HCT116 (cell line): Measurements from ENCODE around the gene MRPL33. TPM values are rescaled to one million over a fixed set of nuclear protein-coding genes. Genes with fewer than 3 reads are reported as not detected.
A peak's percentile ranks its signal among the peaks of the same experiment; 100 is the strongest.

Experiments
- ATAC-seq: fragments of 200-7000 bp; cut with Tn5 transposase; 2 replicates; pipeline ENCODE4 v1.9.1; 2020; ENCODE audit warnings: mild to moderate bottlenecking, moderate library complexity
- BruUV-seq: library from RNA; stranded (reverse); fragments of 400-500 nt; replicated peaks from 2 replicates; lab custom pipeline; 2021; lab: Mats Ljungman, UMichigan
- CTCF ChIA-PET: fragments of 300-600 bp; sonication (Branson Sonifier 250); formaldehyde crosslinking; loops from one replicate; lab custom pipeline; 2021; ENCODE audit warnings: antibody characterized with exemption; lab: Charles Lee
- POLR2A ChIA-PET: fragments of 300-600, 350-600 bp; sonication (Branson Sonifier 250); formaldehyde crosslinking; loops from one replicate; lab custom pipeline; 2021; ENCODE audit warnings: antibody characterized with exemption; lab: Charles Lee
- RAD21 ChIA-PET, 2 experiments: fragments of 300-600 bp; sonication (Branson Sonifier 250); formaldehyde crosslinking; loops; one replicate each; lab custom pipeline; 2023; ENCODE audit warnings: low total read pairs in 2 of 2; ENCODE audit not compliant: uncharacterized antibody in 2 of 2, unreplicated experiment in 2 of 2, low non-redundant PET in 1 of 2; lab: Charles Lee
- DNase-seq: peaks from one replicate; pipeline ENCODE4 v3.0.0-alpha.2; 2010; ENCODE audit warnings: low read depth, low spot score
- H2AFZ ChIP-seq: fragments of 200-600 bp; shearing (Covaris generic), sonication (generic); 2 replicates; pipeline ENCODE4 v1.6.1; 2017; ENCODE audit warnings: low read depth, mixed run types, mixed read lengths, antibody characterized with exemption, low read length; ENCODE audit not compliant: poor library complexity, severe bottlenecking
- H3K27ac ChIP-seq: 2 replicates; pipeline ENCODE4 v1.5.1; 2012; ENCODE audit warnings: low read depth, low read length
- H3K27me3 ChIP-seq: fragments of 200-600 bp; sonication (generic); 2 replicates; pipeline ENCODE4 v1.6.1; 2016; ENCODE audit warnings: mixed run types, low read length, mixed read lengths; ENCODE audit not compliant: insufficient read depth
- H3K36me3 ChIP-seq, 2 experiments: fragments of 200-500 bp in 1 of 2; fragments of 200-600 bp in 1 of 2; sonication (Bioruptor generic) in 1 of 2; sonication (generic) in 1 of 2; 2 replicates each; pipeline versions ENCODE4 v1.5.1 to v1.6.1; 2014 to 2016; ENCODE audit warnings: low read length in 2 of 2, inconsistent platforms in 1 of 2, mixed read lengths in 1 of 2, mixed run types in 1 of 2; ENCODE audit not compliant: insufficient read depth in 2 of 2, control insufficient read depth in 1 of 2
- H3K4me1 ChIP-seq, 2 experiments: fragments of 200-600 bp in 1 of 2; sonication (generic) in 1 of 2; 2 replicates each; pipeline versions ENCODE4 v1.5.1 to v1.6.1; 2012 to 2017; ENCODE audit warnings: low read length in 2 of 2, inconsistent platforms in 1 of 2, mild to moderate bottlenecking in 1 of 2, mixed read lengths in 1 of 2, mixed run types in 1 of 2, moderate library complexity in 1 of 2; ENCODE audit not compliant: insufficient read depth in 2 of 2, control insufficient read depth in 1 of 2
- H3K4me2 ChIP-seq: fragments of 200-600 bp; sonication (generic); 2 replicates; pipeline ENCODE4 v1.6.1; 2017; ENCODE audit warnings: mixed run types, low read length, mixed read lengths
- H3K4me3 ChIP-seq, 2 experiments: fragments of 200-600 bp in 1 of 2; sonication (generic) in 1 of 2; replicated peaks in 1 of 2; 2 replicates each; pipeline ENCODE4 v1.5.1; 2011 to 2016; ENCODE audit warnings: low read length in 2 of 2, control low read depth in 1 of 2, low read depth in 1 of 2, mild to moderate bottlenecking in 1 of 2, mixed read lengths in 1 of 2, mixed run types in 1 of 2
- H3K79me2 ChIP-seq: fragments of 200-600 bp; sonication (generic); 2 replicates; pipeline ENCODE4 v1.6.1; 2017; ENCODE audit warnings: mild to moderate bottlenecking, mixed run types, low read length, moderate library complexity, mixed read lengths; ENCODE audit not compliant: insufficient read depth
- H3K9ac ChIP-seq: fragments of 200-600 bp; sonication (generic); 2 replicates; pipeline ENCODE4 v1.6.1; 2016; ENCODE audit warnings: low read length, mixed read lengths
- H3K9me2 ChIP-seq: fragments of 200-600 bp; sonication (generic), shearing (Covaris generic); 2 replicates; pipeline ENCODE4 v1.6.1; 2017; ENCODE audit warnings: mixed run types, mild to moderate bottlenecking, moderate library complexity; ENCODE audit not compliant: insufficient read depth
- H3K9me3 ChIP-seq, 2 experiments: fragments of 200-500 bp in 1 of 2; fragments of 200-600 bp in 1 of 2; sonication (Bioruptor generic) in 1 of 2; sonication (generic) in 1 of 2; 2 replicates each; pipeline ENCODE4 v1.6.1; 2014 to 2017; ENCODE audit warnings: low read length in 2 of 2, mixed read lengths in 2 of 2, inconsistent platforms in 1 of 2, low read depth in 1 of 2, mild to moderate bottlenecking in 1 of 2, mixed run types in 1 of 2, moderate library complexity in 1 of 2; ENCODE audit not compliant: control insufficient read depth in 1 of 2, insufficient read depth in 1 of 2
- H4K20me1 ChIP-seq: fragments of 200-600 bp; sonication (generic), shearing (Covaris generic); 2 replicates; pipeline ENCODE4 v1.6.1; 2017; ENCODE audit warnings: mixed run types, mild to moderate bottlenecking, moderate library complexity; ENCODE audit not compliant: insufficient read depth
- CBX3 ChIP-seq: IDR thresholded peaks from 2 replicates; pipeline ENCODE4 v1.6.1; 2012; ENCODE audit warnings: low read depth
- EGR1 ChIP-seq: IDR thresholded peaks from 2 replicates; pipeline ENCODE4 v1.6.1; 2012; ENCODE audit warnings: low read depth
- EZH2 ChIP-seq: fragments of 200-600 bp; sonication (generic); IDR thresholded peaks from 2 replicates; pipeline ENCODE4 v1.6.1; 2017; ENCODE audit warnings: antibody characterized with exemption, mixed run types
- EZH2phosphoT487 ChIP-seq: fragments of 200-600 bp; IDR thresholded peaks from 2 replicates; pipeline ENCODE4 v1.6.1; 2018; ENCODE audit warnings: antibody characterized with exemption, borderline replicate concordance
- POLR2A ChIP-seq: IDR thresholded peaks from 2 replicates; pipeline ENCODE4 v1.7.0; 2011; ENCODE audit warnings: borderline replicate concordance; ENCODE audit not compliant: insufficient read depth, insufficient read length; ENCODE audit errors: extremely low read depth
- POLR2AphosphoS5 ChIP-seq: IDR thresholded peaks from 2 replicates; pipeline ENCODE4 v1.6.1; 2011; ENCODE audit warnings: mild to moderate bottlenecking, low read depth, low read length, moderate library complexity
- SIN3A ChIP-seq: IDR thresholded peaks from 2 replicates; pipeline ENCODE4 v1.6.1; 2012; ENCODE audit warnings: low read depth
- SRF ChIP-seq: IDR thresholded peaks from 2 replicates; pipeline ENCODE4 v1.6.1; 2012; ENCODE audit warnings: low read depth
- TCF7L2 ChIP-seq: IDR thresholded peaks from 2 replicates; pipeline ENCODE4 v1.7.0; 2011; ENCODE audit warnings: borderline replicate concordance, inconsistent platforms; ENCODE audit not compliant: insufficient read depth, insufficient read length; ENCODE audit errors: extremely low read depth
- ZBTB33 ChIP-seq: IDR thresholded peaks from 2 replicates; pipeline ENCODE4 v1.6.1; 2011; ENCODE audit warnings: mild to moderate bottlenecking, low read length, moderate library complexity; ENCODE audit not compliant: insufficient replicate concordance; ENCODE audit errors: extremely low read depth
- intact Hi-C: fragments of 100-400 bp; cut with micrococcal nuclease; formaldehyde crosslinking; loops from 2 replicates; pipeline ENCODE4 v1.10.0; 2022
- total RNA-seq: library from RNA; stranded (reverse); gene quantifications from one replicate; pipeline ENCODE4 v1.2.1, GENCODE V29; 2021; ENCODE audit not compliant: unreplicated experiment
- TF ChIP-seq, protein P1 (sequence below): IDR thresholded peaks from 2 replicates; pipeline ENCODE4 v1.6.1; 2012
- TF ChIP-seq, protein P2 (sequence below): IDR thresholded peaks from 2 replicates; pipeline ENCODE4 v1.6.1; 2012

Gene MRPL33
- total RNA-seq, 1 experiment from 2014 or later: 66.3 TPM

- no peak for TF ChIP-seq ZBTB33
- TF ChIP-seq SIN3A: peak; percentile 12; the same call in 1 of the 2 replicates
Measured at GRCh38 chr2:27765621-27766286, 5.8 kb upstream of the MRPL33 start (continued).

DNA sequence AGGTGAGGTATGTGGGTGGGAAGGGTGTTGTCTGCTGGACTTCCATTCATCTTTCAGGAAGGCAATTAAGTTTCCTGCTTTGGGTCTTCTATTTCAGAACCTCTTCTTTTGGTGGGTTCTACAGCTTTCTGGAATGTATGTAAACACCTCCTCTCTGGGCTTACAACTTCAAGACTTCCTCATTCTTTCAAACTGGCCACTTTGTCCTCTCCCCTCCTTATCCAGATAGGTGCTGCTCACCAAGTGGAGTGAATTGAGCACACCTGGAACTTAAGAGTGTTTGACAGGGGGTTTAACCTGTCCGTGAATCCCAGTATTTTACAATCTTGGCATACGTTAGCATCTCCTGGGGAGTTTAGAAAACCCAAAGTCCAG is 5.2 kb upstream of the MRPL33 start:
- no TSS peak for BruUV-seq
- TF ChIP-seq POLR2AphosphoS5: no peak
- TF ChIP-seq, protein P1, sequence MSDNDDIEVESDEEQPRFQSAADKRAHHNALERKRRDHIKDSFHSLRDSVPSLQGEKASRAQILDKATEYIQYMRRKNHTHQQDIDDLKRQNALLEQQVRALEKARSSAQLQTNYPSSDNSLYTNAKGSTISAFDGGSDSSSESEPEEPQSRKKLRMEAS: no peak
- TF ChIP-seq EZH2: no peak
- TF ChIP-seq EGR1: no peak
- TF ChIP-seq EZH2phosphoT487: no peak
- TF ChIP-seq, protein P2, sequence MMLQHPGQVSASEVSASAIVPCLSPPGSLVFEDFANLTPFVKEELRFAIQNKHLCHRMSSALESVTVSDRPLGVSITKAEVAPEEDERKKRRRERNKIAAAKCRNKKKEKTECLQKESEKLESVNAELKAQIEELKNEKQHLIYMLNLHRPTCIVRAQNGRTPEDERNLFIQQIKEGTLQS: no peak
- no peak for TF ChIP-seq TCF7L2
- TF ChIP-seq POLR2A: no peak
- no peak for TF ChIP-seq SRF
- TF ChIP-seq CBX3: no peak
- Histone ChIP-seq H3K4me2 (peak overlapping the region; percentile 97), H3K4me3 (peak overlapping the region; percentile 40 to 62), H3K9me2 (no peaks in the 10 kb centered on the region), H3K27ac (peak overlapping the region; percentile 55), H4K20me1 (no peaks in the 10 kb centered on the region), H3K36me3 (no peaks in the 10 kb centered on the region), H3K9me3 (no peaks in the 10 kb centered on the region), H2AFZ (peak overlapping the region; percentile 99), H3K27me3 (no peaks in the 10 kb centered on the region), H3K4me1 (peaks cover 16 to 45% of the 10 kb centered on the region in 2 experiments), H3K79me2 (no peaks in the 10 kb centered on the region), H3K9ac (peak overlapping the region; percentile 63)
- DNase-seq: no peak
- ChIA-PET CTCF (no interaction called here), RAD21 (no interaction called here), POLR2A (interaction anchor here (1.6 kb wide), 1 partner anchor 14 kb away, joined by 7 read pairs; no protein-coding TSS in a partner anchor)
- peak; percentile 50 for ATAC-seq
- intact Hi-C loops: no loop called here
